ENCODE data around the gene P3H4.
A peak's percentile ranks its signal among the peaks of the same experiment; 100 is the strongest.

The P3H4 gene

GRCh38 chr17:41824086-41824485, 12.3 kb upstream of the P3H4 start:
- ATAC-seq: no peak; the same call in 1 of the 3 replicates
- TF ChIP-seq BACH2 (CRISPR knock-in tag; IDR thresholded peaks at IDR 0.05; ENCODE audit: borderline replicate concordance) (no peak), CSRNP3 (CRISPR knock-in tag; IDR thresholded peaks at IDR 0.05) (no peak), ZNF565 (CRISPR knock-in tag; conservative IDR thresholded peaks at IDR 0.05; ENCODE audit: low read depth) (no peak), TOX (CRISPR knock-in tag; IDR thresholded peaks at IDR 0.05; ENCODE audit: borderline replicate concordance) (no peak), ZNF8 (CRISPR knock-in tag; IDR thresholded peaks at IDR 0.05) (no peak), CSDC2 (CRISPR knock-in tag; IDR thresholded peaks at IDR 0.05) (no peak), ZFP3 (CRISPR knock-in tag; IDR thresholded peaks at IDR 0.05) (no peak), OSR1 (CRISPR knock-in tag; IDR thresholded peaks at IDR 0.05) (no peak), TSHZ2 (CRISPR knock-in tag; IDR thresholded peaks at IDR 0.05) (no peak), GLIS3 (CRISPR knock-in tag; IDR thresholded peaks at IDR 0.05) (no peak)

- TF ChIP-seq POU6F1 (CRISPR knock-in tag; IDR thresholded peaks at IDR 0.05; ENCODE audit: borderline replicate concordance, low read depth) (no peak), ESRRG (CRISPR knock-in tag; IDR thresholded peaks at IDR 0.05) (no peak), BACH2 (CRISPR knock-in tag; IDR thresholded peaks at IDR 0.05; ENCODE audit: borderline replicate concordance) (no peak), CREB5 (CRISPR knock-in tag; IDR thresholded peaks at IDR 0.05; ENCODE audit: low read depth) (no peak), PPARA (CRISPR knock-in tag; IDR thresholded peaks at IDR 0.05; ENCODE audit: borderline replicate concordance) (no peak), ZNF70 (CRISPR knock-in tag; IDR thresholded peaks at IDR 0.05) (no peak), GLIS3 (CRISPR knock-in tag; IDR thresholded peaks at IDR 0.05) (no peak), PATZ1 (CRISPR knock-in tag; IDR thresholded peaks at IDR 0.05; ENCODE audit: borderline replicate concordance) (no peak), ZFP3 (CRISPR knock-in tag; IDR thresholded peaks at IDR 0.05) (no peak), OSR1 (CRISPR knock-in tag; IDR thresholded peaks at IDR 0.05) (no peak), SNAI2 (CRISPR knock-in tag; IDR thresholded peaks at IDR 0.05) (no peak), CSDC2 (CRISPR knock-in tag; IDR thresholded peaks at IDR 0.05) (no peak)
- ATAC-seq: peak; percentile 12; the same call in 2 of the 3 replicates
Observed at GRCh38 chr17:41823580-41823979, 11.8 kb upstream of the P3H4 start.

GRCh38 chr17:41823141-41823524, 11.4 kb upstream of the P3H4 start:
- peak; percentile 10; the same call in 2 of the 3 replicates for ATAC-seq

More at GRCh38 chr17:41823141-41823524, 11.4 kb upstream of the P3H4 start:
- TF ChIP-seq ZNF70 (CRISPR knock-in tag; IDR thresholded peaks at IDR 0.05): no peak
- no peak for TF ChIP-seq ZNF565 (CRISPR knock-in tag; conservative IDR thresholded peaks at IDR 0.05; ENCODE audit: low read depth)
- no peak for TF ChIP-seq BACH2 (CRISPR knock-in tag; IDR thresholded peaks at IDR 0.05; ENCODE audit: borderline replicate concordance)
- TF ChIP-seq ISL1 (CRISPR knock-in tag; IDR thresholded peaks at IDR 0.05): no peak
- no peak for TF ChIP-seq CREB5 (CRISPR knock-in tag; IDR thresholded peaks at IDR 0.05; ENCODE audit: low read depth)
- TF ChIP-seq TCF4 (CRISPR knock-in tag; IDR thresholded peaks at IDR 0.05; ENCODE audit: borderline replicate concordance): no peak
- no peak for TF ChIP-seq ZC3H10 (CRISPR knock-in tag; IDR thresholded peaks at IDR 0.05)
- no peak for TF ChIP-seq ZFP30 (CRISPR knock-in tag; IDR thresholded peaks at IDR 0.05)
- TF ChIP-seq PPARA (CRISPR knock-in tag; IDR thresholded peaks at IDR 0.05; ENCODE audit: borderline replicate concordance): no peak
- no peak for TF ChIP-seq PATZ1 (CRISPR knock-in tag; IDR thresholded peaks at IDR 0.05; ENCODE audit: borderline replicate concordance)

Measured in SK-N-SH treated with all-trans-retinoic acid at 6 μM for 48 hours (cell line).